Stimulated activated CD8-positive, alpha-beta memory T cell treated with anti-CD3 and anti-CD28 coated beads, Interleukin-7, amount 100 ng/mL, for 48 hours (primary cell): ENCODE data around the gene METTL25.

ENCODE experiments used
- DNase-seq, 2 donors: peaks; one replicate each; pipeline ENCODE4 v3.0.0-alpha.2; 2020; ENCODE audit warnings: low read depth in 1 of 2; ENCODE audit errors: extremely low read depth in 1 of 2

METTL25 gene

GRCh38 chr12:82523996-82524395 lies 165.7 kb downstream of the METTL25 start:
- no peak for DNase-seq

- DNase-seq = no peak
Measured at GRCh38 chr12:82524641-82525040, 166.3 kb downstream of the METTL25 start.

- no peak for DNase-seq
Measured at GRCh38 chr12:82525616-82526015, 167.3 kb downstream of the METTL25 start.

- no peak for DNase-seq
Measured at GRCh38 chr12:82527165-82527780, 168.9 kb downstream of the METTL25 start.
